Duodenal mucosa (tissue), 2 donors: Measurements from ENCODE around the gene PTPRM.

Experiments used
- H3K27ac ChIP-seq: one replicate; pipeline ENCODE4 v1.7.0; 2013; ENCODE audit warnings: low read depth, low read length
- H3K27me3 ChIP-seq, 2 donors: one replicate each; pipeline ENCODE4 v1.7.0; 2013; ENCODE audit warnings: low read length in 2 of 2, control low read depth in 1 of 2; ENCODE audit not compliant: insufficient read depth in 2 of 2, control insufficient read depth in 1 of 2
- H3K36me3 ChIP-seq, 2 donors: one replicate each; pipeline ENCODE4 v1.7.0; 2013; ENCODE audit warnings: low read length in 2 of 2, control low read depth in 1 of 2; ENCODE audit not compliant: insufficient read depth in 2 of 2, control insufficient read depth in 1 of 2
- H3K4me1 ChIP-seq, 2 donors: one replicate each; pipeline ENCODE4 v1.7.0; 2013; ENCODE audit warnings: low read length in 2 of 2, control low read depth in 1 of 2; ENCODE audit not compliant: insufficient read depth in 2 of 2, control insufficient read depth in 1 of 2
- H3K4me3 ChIP-seq, 2 donors: one replicate each; pipeline ENCODE4 v1.7.0; 2013; ENCODE audit warnings: low read length in 2 of 2, low read depth in 1 of 2
- H3K9ac ChIP-seq, 2 donors: one replicate each; pipeline ENCODE4 v1.7.0; 2013; ENCODE audit warnings: low read length in 2 of 2, low read depth in 1 of 2
- H3K9me3 ChIP-seq, 2 donors: one replicate each; pipeline ENCODE4 v1.7.0; 2013; ENCODE audit warnings: low read length in 2 of 2, control low read depth in 1 of 2; ENCODE audit not compliant: control insufficient read depth in 1 of 2

PTPRM gene

DNA sequence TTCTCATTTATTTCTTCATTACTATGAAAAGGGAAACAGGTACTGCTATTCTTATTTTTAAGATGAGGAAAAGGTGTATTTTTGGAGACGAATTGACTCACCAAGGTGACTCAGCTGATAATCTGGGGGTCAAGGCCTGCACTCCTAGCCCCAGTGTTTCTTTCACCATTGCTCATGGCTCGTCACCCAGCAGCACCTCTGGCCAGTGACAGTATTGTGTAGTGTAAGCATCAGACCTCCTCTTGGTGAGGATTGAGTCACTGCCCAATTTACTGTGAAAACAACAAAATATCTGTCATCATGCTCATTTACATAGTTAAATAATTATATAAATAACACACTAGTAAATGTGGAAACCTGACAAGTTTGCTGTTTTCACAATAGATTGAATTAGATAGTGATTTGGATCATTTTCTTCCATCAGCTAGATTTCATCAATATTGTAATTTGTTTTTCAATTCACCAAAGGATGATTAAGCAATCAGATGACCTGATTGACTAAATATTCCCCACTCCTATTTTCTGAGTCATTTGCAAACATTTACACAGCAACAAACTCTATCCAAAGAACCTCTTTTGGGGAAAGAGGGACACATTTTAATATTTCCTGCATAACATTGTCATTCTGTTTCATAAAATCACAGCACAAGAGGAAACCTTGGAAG lies 549.4 kb downstream of the PTPRM start:
- Histone ChIP-seq H3K4me3 (no peak overlapping the region), H3K4me1 (peaks cover 0 to 4% of the 10 kb centered on the region in 2 donors), H3K27me3 (no peaks in the 10 kb centered on the region), H3K36me3 (no peaks in the 10 kb centered on the region), H3K9ac (no peak overlapping the region), H3K9me3 (no peaks in the 10 kb centered on the region), H3K27ac (no peak overlapping the region)

DNA sequence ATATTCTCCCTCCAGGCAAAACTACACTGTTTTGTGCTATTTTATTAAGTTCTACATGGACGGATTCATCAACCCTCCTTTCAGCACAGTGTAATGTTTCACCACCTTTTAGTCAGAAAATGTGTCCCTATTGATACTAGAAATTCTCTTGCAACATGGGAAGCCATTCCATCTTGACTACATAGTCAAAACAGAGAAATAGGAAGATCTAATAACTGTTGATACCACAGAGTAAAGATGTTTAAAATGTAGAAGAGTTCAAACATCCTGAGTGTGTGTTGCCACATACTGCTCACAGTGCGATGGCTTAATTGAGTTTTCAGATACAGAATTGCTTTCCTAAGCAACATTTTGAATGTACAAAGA lies 549.9 kb downstream of the PTPRM start:
- no peak overlapping the region for H3K9ac ChIP-seq
- no peak overlapping the region for H3K27ac ChIP-seq
- H3K27me3 ChIP-seq, result no peaks in the 10 kb centered on the region

DNA sequence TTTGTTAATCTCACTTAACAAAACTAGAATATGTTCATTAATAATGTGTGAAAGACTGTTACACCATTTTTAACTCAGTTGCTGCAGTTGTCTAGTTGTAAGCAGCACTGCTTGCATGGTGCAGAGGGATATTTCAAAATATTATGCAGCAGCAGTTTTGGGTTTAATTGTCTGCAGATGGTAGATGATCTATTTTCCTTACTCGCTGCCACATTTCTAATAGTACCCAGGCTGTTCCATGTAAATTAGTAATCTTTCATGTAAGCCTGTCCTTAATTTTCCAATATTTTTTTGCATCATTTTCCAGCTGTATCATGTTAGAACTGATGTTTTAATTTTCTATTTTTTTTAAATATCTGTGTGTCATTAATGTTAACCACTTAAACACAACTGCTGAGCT lies 554.0 kb downstream of the PTPRM start:
- peaks cover 0 to 4% of the 10 kb centered on the region in 2 donors for H3K4me1 ChIP-seq
- H3K4me3 ChIP-seq, result no peak overlapping the region
- no peaks in the 10 kb centered on the region for H3K9me3 ChIP-seq
- no peak overlapping the region for H3K9ac ChIP-seq
- H3K36me3 ChIP-seq, result no peaks in the 10 kb centered on the region
- H3K27me3 ChIP-seq, result no peaks in the 10 kb centered on the region
- H3K27ac ChIP-seq, result no peak overlapping the region

More for the DNA sequence above, 549.9 kb downstream of the PTPRM start:
- Histone ChIP-seq H3K36me3 (no peaks in the 10 kb centered on the region), H3K9me3 (no peaks in the 10 kb centered on the region), H3K4me1 (peaks cover 0 to 4% of the 10 kb centered on the region in 2 donors), H3K4me3 (no peak overlapping the region)

DNA sequence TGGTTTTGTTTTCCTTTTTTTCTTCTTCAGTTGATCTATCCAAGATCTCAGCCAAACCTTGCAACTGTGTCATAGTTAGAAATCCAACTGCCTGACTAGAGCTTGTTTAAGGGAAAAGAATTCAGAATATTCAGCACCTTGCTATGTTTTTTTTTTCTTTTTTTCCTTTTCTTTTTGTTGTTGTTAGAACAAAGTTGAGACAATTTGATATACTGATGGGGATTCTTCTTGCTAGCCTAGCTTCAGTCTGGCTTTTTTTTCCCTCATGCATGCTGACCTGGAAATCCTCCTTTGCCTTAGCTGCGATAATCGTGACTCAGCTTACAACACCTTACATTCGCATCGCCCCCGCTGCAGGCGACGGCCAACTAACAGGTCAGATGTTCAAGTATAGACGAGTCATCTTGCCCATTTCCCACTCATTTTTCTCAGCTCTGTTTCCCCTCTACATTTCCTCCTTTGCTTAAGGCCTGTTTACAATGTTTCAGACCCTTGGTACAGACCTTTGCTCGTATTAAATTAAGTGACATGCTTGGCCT lies 554.9 kb downstream of the PTPRM start:
- Histone ChIP-seq H3K4me3 (no peak overlapping the region), H3K9me3 (no peaks in the 10 kb centered on the region), H3K9ac (no peak overlapping the region), H3K4me1 (peaks cover 0 to 1% of the 10 kb centered on the region in 2 donors), H3K36me3 (no peaks in the 10 kb centered on the region), H3K27me3 (no peaks in the 10 kb centered on the region), H3K27ac (no peak overlapping the region)

DNA sequence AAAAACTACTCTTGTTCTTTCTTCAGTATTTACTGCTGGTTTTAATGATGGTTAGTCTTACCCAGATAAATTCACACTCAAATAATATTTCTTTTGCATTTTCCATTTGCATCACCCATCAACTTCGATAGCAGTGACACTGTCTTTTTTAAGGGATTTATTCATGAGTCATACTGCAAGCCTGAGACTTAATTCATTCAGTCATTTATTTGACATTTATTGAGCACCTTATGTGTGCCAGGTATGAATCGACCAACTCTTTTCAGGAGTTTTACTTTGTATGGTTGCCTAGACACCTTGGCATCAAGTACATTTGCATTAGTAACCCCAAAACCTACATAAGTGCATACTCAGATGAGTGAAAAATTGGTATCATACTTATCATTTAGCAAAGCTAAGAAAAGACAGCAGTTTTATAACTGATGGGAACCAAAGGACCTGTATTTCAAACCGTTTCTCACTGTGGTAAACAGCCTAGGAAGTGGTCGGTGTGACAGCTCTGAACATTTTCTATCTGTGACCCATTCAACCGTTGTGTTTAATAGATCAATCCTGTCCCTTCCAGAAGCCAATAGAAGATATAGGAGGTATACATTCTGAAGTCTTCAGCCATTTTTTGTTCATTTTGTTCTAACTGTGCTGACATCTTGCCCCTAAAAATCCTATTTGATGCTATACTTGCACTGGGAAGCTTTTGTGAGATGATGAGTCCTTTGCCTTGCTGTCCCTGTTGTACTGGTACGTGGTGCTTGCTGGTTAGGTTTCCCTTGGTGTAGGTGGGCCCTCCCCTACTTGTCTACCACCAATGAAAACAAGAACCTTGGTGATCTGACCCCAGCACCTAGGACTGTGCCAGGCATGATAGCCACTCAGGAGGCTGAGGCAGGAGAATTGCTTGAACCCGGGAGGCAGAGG lies 557.4 kb downstream of the PTPRM start:
- H3K27ac ChIP-seq, result no peak overlapping the region
- no peaks in the 10 kb centered on the region for H3K4me1 ChIP-seq
- no peaks in the 10 kb centered on the region for H3K9me3 ChIP-seq
- H3K27me3 ChIP-seq, result no peaks in the 10 kb centered on the region
- no peak overlapping the region for H3K9ac ChIP-seq
- no peaks in the 10 kb centered on the region for H3K36me3 ChIP-seq
- H3K4me3 ChIP-seq, result no peak overlapping the region

DNA sequence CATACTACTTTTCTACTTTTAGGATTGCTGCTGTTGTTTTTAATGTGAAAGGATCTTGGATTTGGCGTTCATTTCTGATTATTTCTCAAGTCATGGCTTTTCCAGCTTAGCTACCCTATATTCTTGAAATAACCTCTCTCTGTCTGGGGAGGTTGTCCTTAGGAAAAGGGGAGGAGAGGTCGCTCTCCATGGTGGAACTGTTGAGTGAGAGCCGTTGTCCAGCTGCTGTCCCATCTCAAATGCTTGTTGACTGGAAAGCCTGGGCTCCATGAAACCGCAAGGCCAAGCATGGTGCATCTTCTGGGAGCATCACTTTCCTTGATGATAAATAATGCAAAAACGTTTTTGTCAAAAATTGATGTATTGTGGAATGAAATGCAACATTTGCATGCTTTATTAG lies 563.0 kb downstream of the PTPRM start:
- Histone ChIP-seq H3K27ac (no peak overlapping the region), H3K9me3 (no peaks in the 10 kb centered on the region), H3K27me3 (no peaks in the 10 kb centered on the region), H3K4me1 (no peaks in the 10 kb centered on the region), H3K4me3 (no peak overlapping the region), H3K9ac (no peak overlapping the region), H3K36me3 (no peaks in the 10 kb centered on the region)

DNA sequence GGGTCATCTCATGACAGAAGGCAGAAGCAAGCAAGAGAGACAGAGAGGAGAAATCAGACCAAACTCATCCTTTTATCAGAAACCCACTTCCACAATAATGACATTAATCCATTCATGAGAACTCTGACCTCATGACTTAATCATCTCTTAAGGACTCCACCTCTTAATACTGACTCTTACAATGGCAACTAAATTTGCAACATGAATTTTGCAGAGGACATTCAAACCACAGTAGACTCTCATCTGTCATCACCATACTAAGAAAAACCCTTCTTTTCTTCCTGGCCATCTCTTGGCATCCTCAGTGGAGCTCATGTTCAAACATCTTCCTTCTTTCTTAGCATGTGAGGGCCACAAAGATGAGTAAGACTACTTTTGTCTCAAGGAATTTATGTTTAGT lies 565.9 kb downstream of the PTPRM start:
- no peak overlapping the region for H3K27ac ChIP-seq
- H3K9ac ChIP-seq, result no peak overlapping the region
- no peak overlapping the region for H3K4me3 ChIP-seq
- no peaks in the 10 kb centered on the region for H3K4me1 ChIP-seq
- H3K9me3 ChIP-seq, result no peaks in the 10 kb centered on the region
- H3K27me3 ChIP-seq, result no peaks in the 10 kb centered on the region
- H3K36me3 ChIP-seq, result no peaks in the 10 kb centered on the region

DNA sequence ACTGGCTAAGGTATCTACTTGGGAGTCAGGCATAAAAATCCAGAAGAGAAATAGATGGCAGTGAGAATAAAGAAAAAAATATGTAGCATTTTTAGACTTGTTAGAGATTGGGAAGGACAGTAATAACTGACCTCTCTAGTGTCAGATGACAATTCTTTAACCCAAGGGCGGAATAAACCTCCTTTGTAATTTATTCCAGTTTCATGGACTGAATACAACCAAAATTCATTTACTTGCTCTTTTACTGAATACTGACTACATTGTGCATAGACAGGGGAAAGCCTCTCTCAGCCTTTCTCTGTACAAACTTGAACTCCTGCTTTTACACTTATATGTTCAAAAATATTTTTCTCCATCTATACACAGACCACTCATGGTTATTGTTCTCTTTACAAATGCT lies 566.8 kb downstream of the PTPRM start:
- Histone ChIP-seq H3K4me1 (no peaks in the 10 kb centered on the region), H3K9me3 (no peaks in the 10 kb centered on the region), H3K9ac (no peak overlapping the region), H3K36me3 (no peaks in the 10 kb centered on the region), H3K27ac (no peak overlapping the region), H3K27me3 (no peaks in the 10 kb centered on the region), H3K4me3 (no peak overlapping the region)

DNA sequence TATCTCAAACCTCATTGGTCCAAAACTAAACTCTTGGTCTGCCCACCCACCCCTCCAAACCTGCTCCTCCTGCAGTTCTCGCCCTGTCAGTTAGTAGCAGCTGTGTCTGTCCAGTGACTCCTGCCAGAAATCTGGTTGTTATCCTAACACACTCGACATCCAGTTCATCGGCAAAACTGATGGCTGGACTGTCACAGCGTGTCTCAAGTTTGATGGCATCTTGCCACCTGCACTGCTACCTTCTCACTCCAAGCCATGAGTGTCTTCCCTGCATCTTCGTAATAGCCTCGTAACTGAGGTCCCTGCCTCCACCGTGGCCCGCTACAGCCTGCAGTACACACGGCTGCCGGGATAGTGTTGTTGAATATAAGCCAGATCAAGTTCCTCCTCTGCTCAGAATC lies 572.0 kb downstream of the PTPRM start:
- no peak overlapping the region for H3K4me3 ChIP-seq
- no peak overlapping the region for H3K27ac ChIP-seq

DNA sequence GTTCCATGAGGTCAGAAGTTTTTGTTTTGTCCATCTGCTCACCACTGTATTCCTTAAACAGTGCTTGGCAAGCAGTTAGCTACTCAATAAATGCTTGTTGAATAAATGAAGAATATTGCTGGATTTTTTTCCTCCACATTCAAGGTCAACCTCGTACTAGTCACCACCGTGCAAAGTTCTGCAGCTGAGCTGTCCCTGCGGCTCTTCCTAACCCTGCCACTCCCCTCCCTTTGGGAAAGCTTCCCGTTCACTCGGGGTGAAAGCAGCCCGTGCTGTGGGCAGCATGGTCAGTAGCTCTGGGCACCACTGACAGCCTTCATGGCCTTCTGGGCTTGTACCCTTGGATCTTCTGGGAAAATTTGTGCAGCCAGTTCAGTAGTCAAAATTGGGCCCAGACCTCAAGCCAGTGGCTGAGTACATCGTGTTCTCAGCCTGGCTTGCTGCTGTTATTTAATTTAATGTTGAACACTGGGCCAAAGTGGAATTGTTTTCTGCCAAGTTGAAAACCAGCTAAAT lies 572.8 kb downstream of the PTPRM start:
- Histone ChIP-seq H3K27me3 (no peaks in the 10 kb centered on the region), H3K4me3 (no peak overlapping the region), H3K36me3 (no peaks in the 10 kb centered on the region), H3K9me3 (no peaks in the 10 kb centered on the region), H3K9ac (no peak overlapping the region), H3K27ac (no peak overlapping the region), H3K4me1 (no peaks in the 10 kb centered on the region)

More for the DNA sequence above, 572.0 kb downstream of the PTPRM start:
- Histone ChIP-seq H3K27me3 (no peaks in the 10 kb centered on the region), H3K36me3 (no peaks in the 10 kb centered on the region), H3K4me1 (no peaks in the 10 kb centered on the region), H3K9me3 (no peaks in the 10 kb centered on the region), H3K9ac (no peak overlapping the region)
